NCI-H1694 (cell line): ENCODE measurements around the gene DGKE.

Source experiments
- DNase-seq: peaks from one replicate; lab custom pipeline; 2025; lab: John Stamatoyannopoulos, UW

The DGKE gene

DNA sequence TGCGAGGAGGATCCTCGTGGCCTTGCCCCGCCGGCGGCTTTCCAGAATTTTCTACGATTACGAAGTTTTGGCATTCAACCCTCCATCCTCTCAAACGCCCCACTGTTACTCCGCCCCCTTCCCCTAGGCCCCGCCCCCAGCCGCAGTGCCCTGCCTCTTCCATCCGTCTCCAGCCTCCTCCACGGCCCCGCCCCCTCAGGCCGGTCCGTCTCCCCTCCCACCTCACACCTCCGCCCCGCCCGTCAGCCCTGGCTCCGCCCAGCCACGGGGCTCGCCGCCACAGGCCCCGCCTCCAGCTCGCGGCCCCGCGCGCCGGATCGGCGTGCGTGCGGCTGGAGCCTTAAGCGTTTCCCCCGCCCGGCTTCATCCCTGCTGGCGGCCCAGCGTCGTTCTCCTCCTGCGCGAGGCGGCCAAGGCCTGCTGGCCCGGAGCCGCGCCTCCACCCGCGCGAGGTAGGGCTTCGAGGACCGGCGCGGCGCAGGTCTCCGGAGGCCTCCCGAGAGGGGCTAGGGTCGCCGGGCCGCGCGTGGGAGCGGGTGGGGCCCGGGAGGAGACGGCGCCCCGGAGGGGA lies at the start of gene DGKE, which contains the start of gene C17orf67:
DGKE (plus strand) TSS at position 343 of the 571 bp plus-strand sequence. CDS start 645 bp downstream, outside the sequence.
C17orf67 (minus strand) TSS at position 112 of the 571 bp plus-strand sequence. CDS start 18,110 bp downstream, outside the sequence.
- DNase-seq = peak; percentile 91

DNA sequence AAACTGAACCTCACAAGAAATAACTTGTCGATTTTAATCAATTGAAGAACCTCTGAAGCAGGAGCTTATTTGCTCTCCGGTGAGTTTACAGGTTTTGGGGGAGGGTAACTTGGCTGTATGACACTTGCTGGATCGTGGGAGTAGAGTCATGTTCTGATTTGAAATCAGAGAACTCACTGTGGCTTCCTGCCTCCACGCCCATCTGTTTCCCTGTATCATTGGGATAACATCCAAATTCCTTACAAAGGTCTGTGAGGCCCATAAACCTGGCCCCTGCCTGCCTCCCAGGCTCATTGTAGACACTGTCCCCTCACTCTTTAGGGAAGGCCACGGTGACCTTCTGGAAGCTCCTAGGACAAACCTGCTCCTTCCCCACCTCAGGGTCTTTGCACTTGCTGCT lies 48.5 kb upstream of the DGKE start:
- DNase-seq = no peak

DNA sequence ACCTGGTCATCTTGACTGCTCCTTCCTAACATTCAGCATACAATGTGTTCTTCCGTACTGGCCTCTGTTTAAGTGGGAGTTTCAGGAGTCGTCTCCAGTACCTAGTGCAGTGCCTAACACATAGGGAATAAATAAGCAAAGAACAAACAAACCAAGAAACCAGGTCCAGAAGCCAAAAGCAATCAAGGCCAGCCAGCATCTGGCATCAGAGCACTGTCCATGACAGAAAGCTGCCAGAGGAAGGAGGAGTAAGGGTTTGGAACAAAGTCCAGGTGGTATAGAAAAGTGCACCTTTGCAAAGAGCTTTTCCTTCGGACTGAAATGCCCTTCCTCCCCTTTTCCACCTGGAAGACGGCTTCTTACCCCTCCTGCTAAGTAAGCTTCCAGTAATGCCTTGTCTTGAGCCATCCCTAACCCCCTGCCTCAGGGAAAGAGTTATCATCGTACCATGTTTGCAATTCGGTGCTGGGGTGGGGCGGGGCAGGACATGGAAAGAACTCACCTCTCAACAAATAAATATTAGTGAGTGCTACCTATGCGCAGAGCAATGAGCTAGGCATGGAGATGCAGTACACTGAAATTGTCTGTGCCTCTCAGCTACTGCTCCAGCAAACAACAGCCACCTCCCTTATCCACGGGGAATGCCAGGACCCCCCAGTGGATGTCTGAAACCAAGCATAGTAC lies 47.8 kb upstream of the DGKE start:
- DNase-seq = no peak

DNA sequence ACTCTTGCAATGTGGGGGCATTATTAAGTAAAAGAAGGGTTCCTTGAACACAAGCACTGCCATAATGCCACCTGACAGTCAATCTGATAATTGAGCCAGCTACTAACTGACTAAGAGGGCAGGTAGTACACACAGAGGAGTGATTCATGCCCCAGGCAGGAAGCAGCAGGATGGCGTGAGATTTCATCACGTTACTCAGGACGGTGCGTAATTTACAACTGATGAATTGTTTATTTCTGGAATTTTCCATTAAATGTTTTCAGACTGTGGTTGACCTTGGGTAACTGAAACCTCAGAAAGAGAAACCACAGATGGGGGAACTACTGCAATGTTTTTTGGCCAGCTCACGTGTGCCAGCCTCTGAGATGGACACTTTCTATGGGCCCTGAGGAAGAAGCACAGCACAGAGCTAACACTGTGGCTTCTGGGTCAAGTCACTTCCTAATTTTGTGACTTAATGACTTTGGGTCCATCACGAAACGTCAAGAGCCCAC lies 46.9 kb upstream of the DGKE start:
- no peak for DNase-seq

DNA sequence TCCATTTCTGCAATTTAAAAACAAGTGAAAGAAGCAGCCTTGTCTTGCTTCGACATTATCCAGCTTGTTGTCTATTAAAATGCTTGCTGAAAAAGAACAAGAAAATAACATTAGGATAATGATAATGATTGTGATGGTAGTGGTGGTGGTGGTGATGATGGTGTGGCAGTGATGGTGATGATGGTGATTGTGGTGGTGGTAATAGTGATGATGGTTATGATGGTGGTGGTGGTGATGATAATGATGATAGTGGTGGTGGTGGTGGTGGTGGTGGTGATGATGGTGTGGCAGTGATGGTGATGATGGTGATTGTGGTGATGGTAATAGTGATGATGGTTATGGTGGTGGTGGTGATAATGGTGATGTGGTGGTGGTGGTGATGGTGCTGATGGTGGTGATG lies 41.7 kb upstream of the DGKE start:
- DNase-seq = no peak

DNA sequence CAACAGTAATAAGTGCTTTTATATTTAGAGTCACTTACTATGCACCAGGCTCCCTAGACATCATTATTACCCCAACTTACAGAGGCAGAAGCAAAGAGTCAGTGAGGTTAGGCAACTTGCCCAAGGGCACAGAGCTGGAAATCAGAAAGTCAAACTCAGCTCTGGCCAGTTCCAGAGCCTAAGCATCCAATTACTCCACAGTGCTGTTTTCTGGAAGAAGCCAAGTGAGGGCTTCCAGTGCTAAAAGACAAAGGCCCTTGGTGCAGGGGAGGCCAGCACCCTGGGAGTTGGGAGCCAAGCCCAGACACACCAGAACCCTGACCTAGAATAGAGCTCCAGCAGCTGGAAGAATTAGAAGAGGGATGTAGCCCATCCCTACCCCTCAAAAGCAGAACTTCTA lies 40.4 kb upstream of the DGKE start:
- DNase-seq = no peak

DNA sequence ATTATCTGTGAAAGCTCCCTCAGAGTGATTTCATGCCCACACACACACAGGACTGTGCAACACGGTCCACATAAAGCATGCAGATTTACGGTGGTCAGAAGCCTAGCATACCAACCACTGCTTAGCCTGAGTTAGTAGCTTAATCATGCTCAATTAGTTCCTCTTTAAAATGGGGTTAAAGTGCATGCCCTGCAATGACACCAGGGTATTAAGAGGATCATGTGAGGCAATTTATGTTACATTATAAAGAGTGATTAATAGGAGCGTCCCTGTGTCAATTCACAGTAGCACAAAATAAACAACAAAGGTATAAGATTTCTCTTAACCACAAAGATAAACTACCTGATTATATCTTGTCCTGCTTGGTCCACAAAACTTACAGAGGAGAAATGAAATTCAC lies 40.0 kb upstream of the DGKE start:
- no peak for DNase-seq

DNA sequence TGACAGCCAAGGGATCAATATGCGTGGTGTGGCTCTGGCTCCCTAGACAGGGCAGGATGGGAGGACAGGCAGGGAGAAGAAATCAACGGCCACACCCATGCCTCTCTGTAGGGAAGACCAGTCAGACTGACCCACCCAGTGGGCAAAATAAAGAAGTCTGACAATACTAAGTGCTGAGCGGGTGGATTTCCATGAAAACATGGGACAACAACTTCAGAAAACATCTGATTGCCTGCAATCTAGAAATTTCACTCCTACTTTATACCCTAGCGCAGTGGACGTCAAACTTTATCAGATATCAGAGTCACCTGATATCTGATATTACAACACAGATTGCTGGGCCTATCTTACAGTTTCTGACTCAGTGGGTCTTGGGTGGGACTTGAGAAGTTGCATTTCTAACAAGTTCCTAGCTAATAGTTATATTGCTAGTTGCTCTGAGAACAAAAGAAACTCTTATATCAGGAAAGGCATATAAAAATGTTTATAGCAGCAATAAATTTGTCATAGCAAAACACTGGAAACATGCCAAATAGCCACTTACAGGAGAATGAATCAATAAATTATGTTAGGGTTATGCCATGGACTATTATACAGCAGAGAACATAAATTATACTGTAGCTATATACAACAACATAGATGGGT lies 38.6 kb upstream of the DGKE start:
- DNase-seq = no peak

DNA sequence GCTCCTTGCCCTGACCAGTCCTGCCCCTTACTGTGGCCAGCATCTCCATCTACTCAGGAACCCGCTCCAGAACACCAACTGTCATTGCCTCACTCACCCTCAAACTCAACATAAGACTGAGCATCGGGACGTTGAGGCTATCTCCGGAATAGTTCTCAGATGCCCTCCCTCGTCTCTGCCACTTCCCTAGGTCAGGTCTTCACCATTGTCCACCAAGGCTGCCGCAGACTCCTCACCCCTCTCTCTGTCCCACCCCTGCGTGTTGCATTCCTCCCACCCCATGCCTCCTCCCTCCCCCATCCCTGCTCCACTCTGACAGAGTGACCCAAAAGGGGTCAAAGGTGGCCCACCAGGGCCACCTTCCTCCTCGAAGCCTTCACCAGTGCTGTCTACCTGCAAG lies 37.4 kb upstream of the DGKE start:
- no peak for DNase-seq

DNA sequence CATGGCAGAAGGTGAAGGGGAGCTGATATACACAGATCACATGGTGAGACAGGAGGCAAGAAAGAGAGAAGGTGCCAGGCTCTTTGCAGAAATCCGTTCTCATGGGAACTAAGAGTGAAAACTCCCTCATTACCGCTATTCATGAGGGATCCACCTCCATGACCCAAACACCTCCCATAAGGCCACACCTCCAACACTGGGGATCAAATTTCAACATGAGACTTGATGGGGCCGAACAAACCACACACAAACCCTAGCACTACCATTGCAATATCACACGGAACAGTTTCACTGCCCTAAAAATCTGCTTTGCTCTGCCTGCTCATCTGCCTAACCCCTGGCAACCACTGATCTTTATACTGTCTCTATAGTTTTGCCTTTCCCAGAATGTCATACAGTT lies 35.0 kb upstream of the DGKE start:
- DNase-seq = no peak

DNA sequence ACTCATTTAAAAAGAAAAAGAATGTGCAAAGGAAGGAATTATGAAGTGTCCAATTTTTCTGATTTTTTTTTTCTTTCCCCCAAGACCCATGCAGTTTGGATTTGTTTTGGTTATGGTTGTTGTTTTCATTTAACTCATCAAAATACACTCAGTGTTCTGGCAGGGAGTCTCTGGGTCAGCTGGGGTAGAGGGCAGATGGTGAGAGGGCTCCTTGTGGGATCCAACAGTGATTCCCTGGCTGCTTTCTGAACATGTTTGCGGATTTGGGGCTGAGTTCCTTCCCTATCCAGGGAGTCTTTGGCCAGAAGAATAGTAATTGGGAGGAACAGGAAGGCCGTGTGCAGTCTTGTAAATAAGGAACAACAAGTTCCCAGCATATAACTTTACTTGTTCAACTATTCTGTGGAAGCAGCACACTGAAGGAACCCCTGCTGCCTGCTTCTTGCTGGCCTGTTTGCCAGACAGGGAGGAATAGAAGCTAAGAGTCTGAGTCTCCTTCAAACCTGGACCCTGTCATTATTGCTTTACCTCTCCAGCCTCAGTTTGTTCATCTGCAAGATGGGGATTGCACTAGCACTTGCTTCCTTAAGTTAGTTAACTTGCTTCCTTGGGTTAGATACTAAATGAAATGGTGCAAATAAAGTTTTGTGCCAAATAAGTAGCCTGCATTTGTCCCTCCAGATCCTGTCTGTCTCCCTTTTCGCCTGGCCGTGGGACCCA lies 32.3 kb upstream of the DGKE start:
- no peak for DNase-seq

DNA sequence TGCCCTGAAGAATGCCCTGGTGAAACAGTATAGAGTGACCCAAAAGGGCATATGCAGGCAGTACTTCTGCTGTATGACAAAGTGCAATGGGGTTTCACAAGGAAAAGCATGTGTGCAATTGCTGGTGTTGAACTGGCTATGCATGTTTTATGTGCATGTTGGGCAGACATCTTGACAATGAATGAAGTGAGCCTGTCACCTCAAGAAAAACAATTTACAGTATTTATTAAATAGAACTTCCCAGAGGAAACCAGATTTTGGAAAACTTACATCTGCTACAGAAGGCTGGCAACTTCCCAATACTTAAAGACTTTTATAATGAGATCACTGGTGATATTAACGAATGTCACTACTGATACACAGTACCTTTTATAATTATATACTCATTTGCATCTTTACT lies 30.9 kb upstream of the DGKE start:
- no peak for DNase-seq

DNA sequence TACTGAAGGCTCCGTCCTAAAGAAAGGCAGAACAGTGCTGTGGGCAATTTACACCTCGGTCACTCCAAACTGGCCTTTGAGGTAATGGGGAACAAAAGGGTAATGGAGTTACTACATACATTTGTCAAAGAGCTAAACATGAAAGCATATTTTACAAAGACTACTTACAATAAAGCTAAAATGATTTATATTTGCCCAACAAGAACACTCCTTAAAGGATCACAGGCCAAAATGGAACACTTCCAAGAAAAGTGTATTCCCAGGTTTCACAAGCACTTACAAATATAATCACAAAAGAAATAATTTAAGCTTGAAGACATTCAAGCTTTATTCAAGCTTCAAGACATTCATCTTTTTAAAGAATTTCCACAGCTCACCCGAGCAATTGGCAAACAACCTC lies 29.5 kb upstream of the DGKE start:
- DNase-seq = no peak

DNA sequence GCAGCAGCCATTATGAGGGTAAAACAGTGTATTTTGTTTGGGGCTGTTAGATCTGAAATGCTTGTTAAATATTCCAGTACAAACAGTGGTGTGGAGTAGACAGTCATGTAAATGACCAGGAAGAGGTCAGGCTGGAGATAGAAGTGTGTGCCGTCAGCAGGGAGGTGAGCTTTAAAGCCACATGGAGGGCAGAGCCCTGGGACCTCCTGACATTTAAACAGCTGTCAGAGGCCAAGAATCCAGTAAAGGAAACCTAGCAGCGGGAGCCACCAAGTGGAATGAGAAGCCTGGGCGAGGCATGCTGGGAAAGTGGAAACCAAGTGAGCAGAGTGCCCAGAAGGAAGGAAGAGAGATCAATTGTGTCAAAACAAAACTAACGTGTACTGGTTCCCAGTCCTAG lies 27.0 kb upstream of the DGKE start:
- DNase-seq = no peak

DNA sequence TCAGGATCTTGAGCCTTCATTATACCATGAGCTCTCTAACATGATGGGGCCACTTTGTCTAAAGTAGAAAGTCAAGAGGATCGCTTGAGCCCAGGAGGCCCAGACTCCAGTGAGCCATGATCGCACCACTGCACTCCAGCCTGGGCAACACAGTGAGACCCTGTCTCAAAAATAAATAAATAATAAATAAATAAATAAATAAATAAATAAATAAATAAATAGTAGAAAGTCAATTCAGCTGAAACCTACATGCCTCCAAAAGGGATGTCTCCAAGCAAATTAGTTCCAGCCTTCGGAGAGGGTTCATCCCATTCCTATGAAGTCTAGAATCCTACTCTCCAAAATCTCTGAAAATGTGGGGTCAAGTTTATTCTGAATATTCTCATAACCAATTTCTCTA lies 26.2 kb upstream of the DGKE start:
- DNase-seq = no peak

DNA sequence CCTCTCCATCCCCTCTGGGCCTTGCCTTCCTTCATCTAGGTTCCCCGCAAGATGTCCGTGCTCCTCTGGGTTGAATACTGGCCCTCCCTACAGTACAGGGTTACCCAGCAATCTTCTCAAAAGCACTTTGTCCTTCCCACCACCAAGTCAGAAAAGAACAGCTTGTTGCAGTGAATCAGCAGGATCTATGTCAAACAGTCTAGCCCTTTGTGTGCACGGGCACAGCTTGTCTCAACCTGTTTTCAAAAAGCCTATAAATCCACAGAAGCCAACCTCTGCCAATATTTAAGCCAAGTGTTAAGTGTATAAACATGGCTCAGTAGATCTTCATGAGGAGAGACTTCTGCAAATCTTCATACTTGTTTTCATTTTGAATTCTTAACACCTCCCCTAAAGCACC lies 25.4 kb upstream of the DGKE start:
- DNase-seq = peak; percentile 56

DNA sequence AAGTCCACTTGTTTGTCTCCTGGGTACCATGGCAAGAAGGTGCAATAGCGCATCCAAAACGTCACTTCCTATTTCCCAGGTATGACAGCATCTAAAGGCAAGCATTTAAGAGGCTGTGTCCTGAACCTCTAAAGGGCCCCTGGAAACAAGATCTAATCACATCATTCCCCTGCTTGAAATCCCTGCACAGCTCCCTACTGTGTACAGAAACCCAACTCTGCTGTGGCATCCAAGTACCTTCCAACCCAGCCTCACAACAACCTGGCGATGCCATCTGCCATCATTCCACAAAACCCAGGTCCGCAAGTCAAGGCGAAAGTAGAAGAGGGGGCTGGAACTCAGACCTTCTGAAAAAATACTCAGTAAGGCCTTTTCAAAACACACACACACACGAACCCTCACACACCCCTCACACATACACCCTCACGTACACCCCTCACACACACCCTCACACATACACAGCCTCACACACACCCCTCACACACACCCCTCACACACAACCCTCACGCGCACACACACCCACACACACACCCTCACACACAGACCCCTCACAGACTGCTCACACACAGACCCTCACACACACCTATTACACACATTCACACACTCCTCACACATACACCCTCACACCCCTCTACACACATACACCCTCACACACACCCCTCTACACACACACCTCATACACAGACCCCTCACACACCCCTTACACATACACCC lies 24.7 kb upstream of the DGKE start:
- peak; percentile 88 for DNase-seq

DNA sequence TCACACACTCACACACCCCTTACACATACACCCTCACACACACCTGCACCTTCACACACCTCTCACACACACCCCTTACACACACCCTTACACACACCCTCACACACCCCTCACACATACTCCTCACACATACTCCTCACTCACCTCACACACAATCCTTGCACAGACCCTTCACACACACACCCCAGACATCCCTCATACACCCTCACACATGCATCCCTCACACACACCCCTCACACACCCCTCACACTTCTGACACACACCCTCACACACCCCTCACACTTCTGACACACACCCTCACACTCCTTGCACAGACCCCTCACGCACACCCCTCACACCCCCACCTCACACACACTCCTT lies 24.2 kb upstream of the DGKE start:
- DNase-seq = no peak

DNA sequence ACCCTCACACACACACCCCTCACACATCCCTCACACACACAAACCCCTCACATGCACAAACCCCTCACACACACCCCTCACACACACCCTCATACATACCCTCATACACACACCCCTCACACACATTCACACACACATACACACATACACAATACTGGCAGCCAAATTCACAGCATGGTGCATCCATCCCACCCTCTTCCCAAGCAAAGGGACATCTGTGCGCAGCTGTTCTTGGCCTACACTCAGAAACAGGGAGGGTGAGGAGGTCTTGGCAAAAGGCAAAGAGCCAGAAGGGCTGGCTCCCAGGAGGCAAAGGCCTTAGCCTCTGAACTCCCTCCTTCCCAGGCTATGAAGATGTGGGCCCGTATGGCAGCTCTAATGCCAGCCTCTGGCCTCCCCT lies 23.6 kb upstream of the DGKE start:
- peak; percentile 93 for DNase-seq

DNA sequence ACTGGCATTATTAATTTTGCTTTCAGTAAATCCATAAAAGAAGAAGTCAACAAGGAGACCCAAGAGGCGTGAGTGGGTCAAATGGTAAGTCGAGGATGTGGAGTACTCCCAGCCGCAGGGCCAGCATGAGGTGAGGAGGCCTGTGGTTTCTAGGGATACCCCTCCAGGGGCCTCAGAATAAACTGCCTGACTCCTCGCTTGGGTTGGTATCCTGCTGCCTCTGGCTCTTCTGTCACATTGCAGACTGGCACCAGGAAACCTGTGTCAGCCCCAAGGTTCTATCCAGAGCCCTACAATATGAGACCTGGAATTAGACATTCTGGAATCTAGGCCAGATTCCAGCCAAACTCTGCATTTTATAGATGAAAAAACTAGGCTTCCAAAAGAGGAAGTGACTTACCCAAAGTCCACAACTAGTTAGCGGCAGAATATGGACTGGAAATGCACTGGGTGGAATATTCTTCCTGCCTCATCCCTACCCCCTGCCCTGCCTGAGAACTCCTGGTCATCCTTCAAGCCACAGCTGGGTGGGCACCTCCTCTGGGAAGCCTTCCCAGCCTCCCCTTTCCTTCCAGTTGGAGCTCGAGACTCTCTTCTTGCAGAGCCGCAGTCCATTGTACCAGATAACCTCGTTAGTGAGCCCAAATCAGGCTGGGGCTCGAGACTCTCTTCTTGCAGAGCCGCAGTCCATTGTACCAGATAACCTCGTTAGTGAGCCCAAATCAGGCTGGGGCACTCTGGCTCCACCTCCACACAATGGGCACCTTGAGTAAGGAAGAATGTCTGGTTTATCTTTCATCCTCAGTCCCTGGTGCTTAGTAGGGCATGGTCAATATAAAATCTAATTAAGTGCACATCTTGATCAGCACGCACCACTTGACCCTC lies 22.8 kb upstream of the DGKE start:
- DNase-seq = peak; percentile 15

DNA sequence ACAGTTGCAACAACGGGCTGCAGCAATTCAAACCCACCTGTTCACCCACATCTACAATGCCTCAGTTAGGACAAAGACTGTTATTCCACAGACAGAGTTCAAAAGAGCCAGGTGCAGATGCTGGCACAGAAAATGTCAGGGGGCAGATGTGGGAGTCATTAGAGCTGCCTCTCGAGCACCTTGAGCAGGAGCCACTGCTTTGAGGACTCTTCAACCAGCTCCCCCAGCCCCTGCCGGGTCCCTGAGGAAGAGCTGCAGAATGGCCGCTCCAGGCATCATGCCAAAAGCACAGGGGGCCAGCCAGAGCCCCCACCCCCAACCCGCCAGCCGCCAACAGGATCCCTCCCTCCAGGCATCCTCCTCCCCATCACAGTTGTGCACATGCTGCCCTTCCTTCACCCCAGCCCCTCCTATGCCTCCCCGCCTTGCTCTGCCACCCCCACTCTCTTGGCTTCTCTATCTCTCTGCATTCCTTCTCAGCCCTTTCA lies 21.0 kb upstream of the DGKE start:
- peak; percentile 22 for DNase-seq
